HCT116 (cell line): ENCODE results near the gene PHF14. TPM values are rescaled to one million over a fixed set of nuclear protein-coding genes. Genes with fewer than 3 reads are reported as not detected.

ENCODE experiments used
- ATAC-seq: fragments of 200-7000 bp; cut with Tn5 transposase; 2 replicates; pipeline ENCODE4 v1.9.1; 2020; ENCODE audit warnings: mild to moderate bottlenecking, moderate library complexity
- BruUV-seq: library from RNA; stranded (reverse); fragments of 400-500 nt; replicated peaks from 2 replicates; lab custom pipeline; 2021; lab: Mats Ljungman, UMichigan
- CTCF ChIA-PET: fragments of 300-600 bp; sonication (Branson Sonifier 250); formaldehyde crosslinking; loops from one replicate; lab custom pipeline; 2021; ENCODE audit warnings: antibody characterized with exemption; lab: Charles Lee
- POLR2A ChIA-PET: fragments of 300-600, 350-600 bp; sonication (Branson Sonifier 250); formaldehyde crosslinking; loops from one replicate; lab custom pipeline; 2021; ENCODE audit warnings: antibody characterized with exemption; lab: Charles Lee
- RAD21 ChIA-PET, 2 experiments: fragments of 300-600 bp; sonication (Branson Sonifier 250); formaldehyde crosslinking; loops; one replicate each; lab custom pipeline; 2023; ENCODE audit warnings: low total read pairs in 2 of 2; ENCODE audit not compliant: uncharacterized antibody in 2 of 2, unreplicated experiment in 2 of 2, low non-redundant PET in 1 of 2; lab: Charles Lee
- DNase-seq: peaks from one replicate; pipeline ENCODE4 v3.0.0-alpha.2; 2010; ENCODE audit warnings: low read depth, low spot score
- H2AFZ ChIP-seq: fragments of 200-600 bp; shearing (Covaris generic), sonication (generic); 2 replicates; pipeline ENCODE4 v1.6.1; 2017; ENCODE audit warnings: low read depth, mixed run types, mixed read lengths, antibody characterized with exemption, low read length; ENCODE audit not compliant: poor library complexity, severe bottlenecking
- H3K27ac ChIP-seq: 2 replicates; pipeline ENCODE4 v1.5.1; 2012; ENCODE audit warnings: low read depth, low read length
- H3K27me3 ChIP-seq: fragments of 200-600 bp; sonication (generic); 2 replicates; pipeline ENCODE4 v1.6.1; 2016; ENCODE audit warnings: mixed run types, low read length, mixed read lengths; ENCODE audit not compliant: insufficient read depth
- H3K36me3 ChIP-seq, 2 experiments: fragments of 200-500 bp in 1 of 2; fragments of 200-600 bp in 1 of 2; sonication (Bioruptor generic) in 1 of 2; sonication (generic) in 1 of 2; 2 replicates each; pipeline versions ENCODE4 v1.5.1 to v1.6.1; 2014 to 2016; ENCODE audit warnings: low read length in 2 of 2, inconsistent platforms in 1 of 2, mixed read lengths in 1 of 2, mixed run types in 1 of 2; ENCODE audit not compliant: insufficient read depth in 2 of 2, control insufficient read depth in 1 of 2
- H3K4me1 ChIP-seq, 2 experiments: fragments of 200-600 bp in 1 of 2; sonication (generic) in 1 of 2; 2 replicates each; pipeline versions ENCODE4 v1.5.1 to v1.6.1; 2012 to 2017; ENCODE audit warnings: low read length in 2 of 2, inconsistent platforms in 1 of 2, mild to moderate bottlenecking in 1 of 2, mixed read lengths in 1 of 2, mixed run types in 1 of 2, moderate library complexity in 1 of 2; ENCODE audit not compliant: insufficient read depth in 2 of 2, control insufficient read depth in 1 of 2
- H3K4me2 ChIP-seq: fragments of 200-600 bp; sonication (generic); 2 replicates; pipeline ENCODE4 v1.6.1; 2017; ENCODE audit warnings: mixed run types, low read length, mixed read lengths
- H3K4me3 ChIP-seq, 2 experiments: fragments of 200-600 bp in 1 of 2; sonication (generic) in 1 of 2; replicated peaks in 1 of 2; 2 replicates each; pipeline ENCODE4 v1.5.1; 2011 to 2016; ENCODE audit warnings: low read length in 2 of 2, control low read depth in 1 of 2, low read depth in 1 of 2, mild to moderate bottlenecking in 1 of 2, mixed read lengths in 1 of 2, mixed run types in 1 of 2
- H3K79me2 ChIP-seq: fragments of 200-600 bp; sonication (generic); 2 replicates; pipeline ENCODE4 v1.6.1; 2017; ENCODE audit warnings: mild to moderate bottlenecking, mixed run types, low read length, moderate library complexity, mixed read lengths; ENCODE audit not compliant: insufficient read depth
- H3K9ac ChIP-seq: fragments of 200-600 bp; sonication (generic); 2 replicates; pipeline ENCODE4 v1.6.1; 2016; ENCODE audit warnings: low read length, mixed read lengths
- H3K9me2 ChIP-seq: fragments of 200-600 bp; sonication (generic), shearing (Covaris generic); 2 replicates; pipeline ENCODE4 v1.6.1; 2017; ENCODE audit warnings: mixed run types, mild to moderate bottlenecking, moderate library complexity; ENCODE audit not compliant: insufficient read depth
- H3K9me3 ChIP-seq, 2 experiments: fragments of 200-500 bp in 1 of 2; fragments of 200-600 bp in 1 of 2; sonication (Bioruptor generic) in 1 of 2; sonication (generic) in 1 of 2; 2 replicates each; pipeline ENCODE4 v1.6.1; 2014 to 2017; ENCODE audit warnings: low read length in 2 of 2, mixed read lengths in 2 of 2, inconsistent platforms in 1 of 2, low read depth in 1 of 2, mild to moderate bottlenecking in 1 of 2, mixed run types in 1 of 2, moderate library complexity in 1 of 2; ENCODE audit not compliant: control insufficient read depth in 1 of 2, insufficient read depth in 1 of 2
- H4K20me1 ChIP-seq: fragments of 200-600 bp; sonication (generic), shearing (Covaris generic); 2 replicates; pipeline ENCODE4 v1.6.1; 2017; ENCODE audit warnings: mixed run types, mild to moderate bottlenecking, moderate library complexity; ENCODE audit not compliant: insufficient read depth
- ATF3 ChIP-seq: IDR thresholded peaks from 2 replicates; pipeline ENCODE4 v1.6.1; 2012
- CBX3 ChIP-seq: IDR thresholded peaks from 2 replicates; pipeline ENCODE4 v1.6.1; 2012; ENCODE audit warnings: low read depth
- CEBPB ChIP-seq: IDR thresholded peaks from 2 replicates; pipeline ENCODE4 v1.6.1; 2012; ENCODE audit warnings: low read depth
- EGR1 ChIP-seq: IDR thresholded peaks from 2 replicates; pipeline ENCODE4 v1.6.1; 2012; ENCODE audit warnings: low read depth
- ELF1 ChIP-seq: IDR thresholded peaks from 2 replicates; pipeline ENCODE4 v1.6.1; 2012; ENCODE audit warnings: low read depth, borderline replicate concordance
- EZH2 ChIP-seq: fragments of 200-600 bp; sonication (generic); IDR thresholded peaks from 2 replicates; pipeline ENCODE4 v1.6.1; 2017; ENCODE audit warnings: antibody characterized with exemption, mixed run types
- FOSL1 ChIP-seq: IDR thresholded peaks from 2 replicates; pipeline ENCODE4 v1.6.1; 2012; ENCODE audit warnings: low read depth
- JUND ChIP-seq: IDR thresholded peaks from 2 replicates; pipeline ENCODE4 v1.6.1; 2012
- RAD21 ChIP-seq: IDR thresholded peaks from 2 replicates; pipeline ENCODE4 v1.6.1; 2012; ENCODE audit warnings: low read depth, mild to moderate bottlenecking
- REST ChIP-seq: IDR thresholded peaks from 2 replicates; pipeline ENCODE4 v1.6.1; 2012; ENCODE audit warnings: low read depth
- SIN3A ChIP-seq: IDR thresholded peaks from 2 replicates; pipeline ENCODE4 v1.6.1; 2012; ENCODE audit warnings: low read depth
- SP1 ChIP-seq: IDR thresholded peaks from 2 replicates; pipeline ENCODE4 v1.6.1; 2012; ENCODE audit warnings: low read depth
- SRF ChIP-seq: IDR thresholded peaks from 2 replicates; pipeline ENCODE4 v1.6.1; 2012; ENCODE audit warnings: low read depth
- YY1 ChIP-seq: IDR thresholded peaks from 2 replicates; pipeline ENCODE4 v1.6.1; 2011; ENCODE audit warnings: low read length, low read depth, moderate library complexity, mild to moderate bottlenecking; ENCODE audit not compliant: insufficient replicate concordance; ENCODE audit errors: extremely low read depth
- ZNF274 ChIP-seq: fragments of 200-500 bp; sonication (Bioruptor generic); IDR thresholded peaks from 2 replicates; pipeline ENCODE4 v1.6.1; 2014; ENCODE audit warnings: mild to moderate bottlenecking, low read depth, low read length, inconsistent platforms
- intact Hi-C: fragments of 100-400 bp; cut with micrococcal nuclease; formaldehyde crosslinking; loops from 2 replicates; pipeline ENCODE4 v1.10.0; 2022
- total RNA-seq: library from RNA; stranded (reverse); gene quantifications from one replicate; pipeline ENCODE4 v1.2.1, GENCODE V29; 2021; ENCODE audit not compliant: unreplicated experiment

PHF14 gene
- total RNA-seq, 1 experiment from 2014 or later, result 13.8 TPM

GRCh38 chr7:11216276-11216675 is 242.6 kb downstream of the PHF14 start:
- H3K36me3 ChIP-seq, result no peaks in the 10 kb centered on the region
- TF ChIP-seq SP1 (no peak), RAD21 (no peak), CBX3 (no peak), JUND (no peak), ATF3 (no peak), ZNF274 (no peak), SIN3A (no peak), CEBPB (no peak), EZH2 (no peak), YY1 (no peak), ELF1 (no peak), FOSL1 (no peak), EGR1 (no peak), REST (no peak), SRF (no peak)
- H3K9me2 ChIP-seq, result no peaks in the 10 kb centered on the region
- no TSS peak for BruUV-seq
- H3K4me3 ChIP-seq, result no peak overlapping the region
- ChIA-PET POLR2A (no interaction called here), CTCF (no interaction called here), RAD21 (no interaction called here)
- DNase-seq, result no peak
- no peak for ATAC-seq
- no peaks in the 10 kb centered on the region for H3K4me1 ChIP-seq
- intact Hi-C loops, result no loop called here
- H3K27me3 ChIP-seq, result no peaks in the 10 kb centered on the region
- H2AFZ ChIP-seq, result no peak overlapping the region
- H3K79me2 ChIP-seq, result no peaks in the 10 kb centered on the region
- H3K4me2 ChIP-seq, result no peak overlapping the region
- H3K27ac ChIP-seq, result no peak overlapping the region
- no peaks in the 10 kb centered on the region for H4K20me1 ChIP-seq
- no peaks in the 10 kb centered on the region for H3K9me3 ChIP-seq
- no peak overlapping the region for H3K9ac ChIP-seq
